RPMI8226 (cell line): ENCODE measurements around the gene NME7.
"Not testable (repeated sequence)": the region's sequence is repeated elsewhere in the genome, so short reads cannot be mapped to it uniquely, and the experiment has no call there.

Source experiments
- DNase-seq: peaks from one replicate; pipeline ENCODE4 v3.0.0-alpha.2; 2015

NME7 gene

DNA sequence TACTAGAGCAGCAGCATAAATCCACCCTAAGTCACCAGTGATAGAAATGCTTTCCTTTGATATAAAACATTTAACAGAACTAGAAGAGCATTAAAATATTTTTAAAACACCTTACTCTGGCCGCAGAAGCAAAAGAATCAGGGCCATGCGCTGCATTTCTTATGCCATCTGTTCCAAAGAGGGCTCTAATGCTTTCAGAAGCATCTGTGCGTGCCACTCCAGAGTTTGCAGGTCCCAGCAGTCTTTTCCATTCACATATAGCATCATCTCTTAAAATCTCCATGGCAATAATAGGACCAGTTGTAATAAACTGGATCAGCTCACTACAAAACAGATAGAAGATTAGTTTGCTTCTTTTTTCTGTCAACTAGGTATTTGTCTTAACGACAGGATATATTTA is 69.2 kb downstream of the NME7 start:
- no peak for DNase-seq

DNA sequence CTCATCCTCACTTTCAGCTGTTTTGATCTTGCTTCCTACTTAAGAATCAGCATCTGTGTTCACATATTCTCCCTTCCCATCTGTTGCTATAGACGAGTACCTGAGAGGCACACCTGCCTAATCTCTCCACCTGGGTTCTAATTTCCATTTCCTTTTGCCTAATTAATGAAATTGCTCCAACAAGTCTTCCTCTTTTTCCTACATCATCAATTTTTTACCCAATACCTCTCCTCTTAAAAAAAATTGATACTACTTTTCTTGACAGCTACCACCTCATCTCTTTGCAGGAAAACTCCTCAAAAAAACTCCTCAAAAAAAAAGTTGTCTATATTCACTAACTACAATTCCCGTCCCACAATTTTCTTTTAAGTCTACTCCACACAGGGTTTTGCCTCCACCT is 71.8 kb downstream of the NME7 start:
- DNase-seq, result no peak

DNA sequence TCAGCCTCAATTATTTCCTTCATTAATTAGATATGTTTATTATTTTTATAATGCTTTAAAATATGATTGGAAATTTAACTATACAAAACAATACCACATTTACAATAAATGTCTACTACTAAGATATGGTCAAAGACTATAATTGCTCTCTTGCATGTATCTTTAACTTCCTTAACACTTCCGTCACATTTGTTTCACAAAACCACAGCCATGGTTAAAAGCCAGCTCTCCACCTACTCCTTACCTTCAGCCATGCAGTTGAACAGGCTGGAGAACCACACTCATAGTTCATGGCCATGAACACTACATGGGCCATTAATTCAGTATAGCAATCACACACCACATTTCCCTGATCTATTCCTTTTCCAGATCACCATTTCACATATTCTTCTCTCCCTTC is 72.2 kb downstream of the NME7 start:
- DNase-seq, result no peak

DNA sequence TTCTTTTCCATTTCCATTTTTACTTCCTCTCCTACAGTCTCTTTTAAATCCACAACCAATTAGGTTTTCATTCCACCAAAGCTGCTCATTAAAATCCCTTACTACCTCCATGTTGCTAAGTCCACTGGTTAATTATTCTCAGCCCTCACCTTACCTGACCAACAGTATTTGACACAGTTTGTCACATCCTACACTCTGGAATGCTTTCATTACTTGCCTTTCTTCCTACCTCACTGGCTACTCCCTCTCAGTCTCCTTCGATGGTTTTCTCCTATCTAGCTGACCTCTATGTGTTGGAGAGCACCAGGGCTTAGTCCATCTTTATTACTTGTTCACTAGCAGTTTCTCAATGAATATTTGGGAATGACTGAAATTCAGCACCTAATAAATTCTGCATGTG is 78.6 kb downstream of the NME7 start:
- no peak for DNase-seq

DNA sequence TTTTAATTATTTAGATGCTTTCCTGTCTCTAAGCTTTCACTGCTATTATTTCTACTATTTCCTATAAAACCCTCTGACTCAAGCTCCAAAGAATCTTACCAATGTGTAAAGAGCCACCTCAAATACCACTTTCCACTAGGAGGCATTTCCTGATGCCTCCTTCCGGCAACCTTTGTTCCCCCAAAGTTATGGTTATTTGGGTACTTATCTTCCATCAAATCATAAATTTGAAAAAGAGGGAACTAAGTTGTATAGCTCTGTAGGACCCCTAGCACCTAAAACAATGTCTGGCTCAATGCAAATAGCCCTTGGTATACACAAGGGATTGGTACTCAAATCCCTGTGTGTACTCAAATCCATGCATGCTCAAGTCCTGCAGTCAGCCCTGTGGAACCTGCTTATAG is 79.6 kb downstream of the NME7 start:
- no peak for DNase-seq

DNA sequence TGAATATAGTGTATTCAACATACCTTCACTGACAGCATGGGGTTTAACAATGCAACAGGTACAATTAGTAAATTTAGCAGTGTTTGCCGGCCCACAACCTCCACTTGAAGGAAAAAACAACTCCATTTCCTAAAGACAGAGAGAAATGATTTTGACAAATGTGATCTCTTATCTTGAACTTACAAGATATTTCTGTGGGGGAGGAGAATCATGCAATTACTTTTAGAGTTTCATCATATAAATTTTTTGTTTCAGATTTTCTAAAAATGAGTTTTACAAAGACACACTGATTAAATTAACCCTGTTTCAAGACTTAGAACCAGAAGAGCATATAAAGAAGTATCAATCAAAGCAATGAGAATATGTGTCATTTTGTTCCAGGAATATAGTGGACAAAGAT is 80.3 kb downstream of the NME7 start:
- no peak for DNase-seq

DNA sequence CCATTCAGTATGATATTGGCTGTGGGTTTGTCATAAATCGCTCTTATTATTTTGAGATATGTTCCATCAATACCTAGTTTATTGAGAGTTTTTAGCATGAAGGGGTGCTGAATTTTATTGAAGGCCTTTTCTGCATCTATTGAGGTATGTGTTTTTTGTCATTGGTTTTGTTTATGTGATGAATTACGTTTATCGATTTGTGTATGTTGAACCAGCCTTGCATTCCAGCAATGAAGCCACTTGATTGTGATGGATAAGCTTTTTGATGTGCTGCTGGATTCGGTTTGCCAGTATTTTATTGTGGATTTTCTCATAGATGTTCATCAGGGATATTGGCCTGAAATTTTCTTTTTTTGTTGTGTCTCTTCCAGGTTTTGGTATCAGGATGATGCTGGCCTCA is 86.0 kb downstream of the NME7 start:
- DNase-seq, result not testable (repeated sequence)

DNA sequence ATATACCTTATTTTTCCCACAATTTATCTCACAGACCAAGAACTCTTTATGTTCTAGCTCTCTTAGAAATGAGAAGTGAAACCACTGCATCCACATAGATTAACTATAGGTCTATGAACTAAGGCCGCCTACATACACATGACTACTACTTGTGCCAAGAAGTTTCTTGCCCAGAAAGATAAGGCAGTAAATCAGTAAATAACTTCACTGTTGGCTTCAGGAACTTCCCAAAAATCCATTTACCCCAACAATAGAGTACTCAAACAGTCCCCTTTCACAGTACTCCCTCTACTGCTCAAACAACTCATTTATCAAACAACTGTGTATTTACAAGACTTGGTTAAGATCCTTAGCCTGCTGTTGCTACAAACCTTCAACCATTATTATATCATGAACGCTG is 96.5 kb downstream of the NME7 start:
- peak; percentile 60 for DNase-seq

DNA sequence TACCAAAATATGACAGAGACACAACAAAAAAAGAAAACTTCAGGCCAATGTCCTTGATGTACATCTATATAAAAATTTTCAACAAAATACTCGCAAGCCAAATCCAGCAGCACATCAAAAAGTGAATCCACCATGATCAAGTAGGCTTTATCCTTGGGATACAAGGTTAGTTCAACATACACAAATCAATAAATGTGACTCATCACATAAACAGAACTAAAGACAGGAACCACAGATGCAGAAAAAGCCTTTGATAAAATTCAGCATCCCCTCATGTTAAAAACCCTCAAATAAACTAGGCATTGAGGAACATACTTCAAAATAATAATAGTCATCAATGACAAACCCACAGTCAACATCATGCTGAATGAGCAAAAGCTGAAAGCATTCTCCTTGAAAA is 101.5 kb downstream of the NME7 start:
- DNase-seq, result no peak

DNA sequence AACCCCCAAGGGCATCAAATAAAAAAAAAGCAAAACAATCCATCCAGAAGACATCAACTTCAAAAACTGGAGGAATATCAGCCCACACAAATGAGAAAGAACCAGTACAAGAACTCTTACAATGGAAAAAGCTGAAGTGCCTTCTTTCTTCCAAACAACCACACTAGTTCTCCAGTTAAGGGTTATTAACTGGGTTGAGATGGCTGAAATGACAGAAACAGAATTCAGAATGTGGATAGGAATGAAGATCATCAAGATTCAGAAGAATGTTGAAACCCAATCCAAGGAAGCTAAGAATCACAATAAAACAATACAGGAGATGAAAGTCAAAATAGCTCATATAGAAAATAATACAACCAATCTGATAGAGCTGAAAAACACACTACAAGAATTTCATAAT is 104.5 kb downstream of the NME7 start:
- no peak for DNase-seq

DNA sequence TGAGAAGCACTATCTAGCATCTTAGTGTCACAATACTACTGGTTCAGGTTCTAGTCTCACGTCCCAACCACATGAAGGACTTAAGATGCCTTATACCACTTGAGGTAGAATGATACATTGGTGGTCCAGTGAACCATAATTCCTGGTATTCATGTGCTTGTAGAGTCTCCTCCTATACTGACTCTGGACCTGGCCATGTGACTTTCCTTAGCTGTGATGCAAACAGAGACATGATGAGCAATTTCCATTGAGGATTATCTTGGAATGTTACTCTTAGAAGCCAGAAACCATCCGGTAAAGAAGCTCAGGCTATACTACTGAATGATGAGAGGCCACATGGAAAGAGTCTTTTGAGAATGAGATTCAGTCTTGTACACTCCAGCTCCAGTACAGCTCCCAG is 105.7 kb downstream of the NME7 start:
- DNase-seq, result no peak

DNA sequence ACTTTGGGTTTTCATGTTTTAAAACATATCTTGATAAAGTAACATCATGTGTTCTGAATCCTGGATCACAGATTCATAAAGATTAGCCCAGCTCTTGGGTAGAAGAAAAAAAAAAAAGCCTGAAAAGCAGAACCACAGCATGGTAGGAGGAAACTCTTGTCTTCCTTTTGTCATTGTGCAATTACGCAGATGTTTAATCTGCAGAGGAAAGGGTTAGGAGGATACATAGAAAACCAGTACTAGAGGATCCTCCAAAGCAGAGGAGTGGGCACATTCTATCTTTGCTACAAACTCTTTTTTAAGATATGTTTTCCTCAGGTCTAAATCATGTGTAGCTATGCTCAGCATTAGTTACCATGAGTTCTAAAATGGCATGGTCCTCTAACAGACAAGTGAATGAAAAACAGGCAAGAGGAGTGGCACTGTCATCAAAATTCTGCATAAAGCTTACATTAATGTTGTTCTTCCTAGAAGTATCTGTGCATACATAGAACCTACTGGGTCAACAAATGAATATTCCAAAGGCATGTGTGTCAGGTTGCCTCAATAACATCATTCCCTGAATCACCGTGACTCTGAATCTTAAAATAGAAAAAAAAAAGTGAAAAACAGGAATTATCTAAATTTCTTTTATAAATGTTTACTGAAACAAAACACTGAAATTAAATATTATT is 107.0 kb downstream of the NME7 start:
- DNase-seq, result no peak

DNA sequence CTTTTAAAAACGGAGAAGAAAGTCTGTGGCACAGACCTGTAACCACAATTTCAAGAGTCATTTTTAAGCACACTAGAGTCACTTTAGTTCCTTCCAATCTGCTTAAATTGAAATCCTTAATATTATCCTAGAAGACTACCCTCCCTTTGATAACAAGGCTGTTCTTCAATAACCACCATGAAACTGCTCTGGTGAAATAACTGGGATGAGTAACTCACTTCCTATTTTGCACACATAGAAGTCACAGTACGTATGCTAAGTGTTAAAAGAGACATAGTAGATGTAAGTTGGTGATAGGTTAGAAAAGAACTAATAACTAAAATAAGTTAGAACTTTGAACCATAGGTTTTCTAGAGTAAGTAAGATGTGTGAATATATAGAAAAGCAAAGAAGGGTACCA is 107.8 kb downstream of the NME7 start:
- DNase-seq, result no peak

DNA sequence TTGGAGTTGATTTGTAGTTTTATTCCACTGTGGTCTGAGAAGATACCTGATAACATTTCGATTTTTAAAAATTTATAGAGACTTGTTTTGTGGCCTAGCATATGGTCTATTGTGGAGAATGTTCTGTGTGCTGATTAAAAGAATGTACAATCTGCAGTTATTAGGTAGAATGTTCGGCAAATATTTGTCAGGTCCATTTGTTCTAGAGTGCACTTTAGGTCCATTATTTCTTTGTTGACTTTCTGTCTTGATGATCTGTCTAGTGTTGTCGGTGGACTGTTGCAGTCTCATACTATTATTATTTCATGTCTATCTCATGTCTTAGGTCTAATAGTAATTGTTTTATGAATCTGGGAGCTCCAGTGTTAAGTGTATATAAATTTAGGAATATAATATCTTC is 116.8 kb downstream of the NME7 start:
- DNase-seq, result no peak

DNA sequence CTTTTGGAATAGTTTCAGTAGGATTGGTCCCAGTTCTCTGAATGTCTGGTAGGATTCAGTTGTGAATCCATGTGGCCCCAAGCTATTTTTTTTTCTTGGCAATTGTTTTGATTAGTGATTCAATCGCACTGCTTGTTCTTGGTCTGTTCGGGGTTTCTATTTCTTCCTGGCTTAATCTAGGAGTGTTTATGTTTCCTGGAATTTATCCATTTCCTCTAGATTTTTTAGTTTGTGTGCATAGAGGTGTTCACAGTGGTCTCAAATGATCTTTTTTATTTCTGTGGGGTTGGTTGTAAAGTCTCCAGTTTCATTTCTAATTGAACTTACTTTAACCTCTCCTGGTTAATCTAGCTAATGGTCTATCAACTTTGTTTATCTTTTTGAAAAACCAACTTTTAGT is 117.6 kb downstream of the NME7 start:
- no peak for DNase-seq

DNA sequence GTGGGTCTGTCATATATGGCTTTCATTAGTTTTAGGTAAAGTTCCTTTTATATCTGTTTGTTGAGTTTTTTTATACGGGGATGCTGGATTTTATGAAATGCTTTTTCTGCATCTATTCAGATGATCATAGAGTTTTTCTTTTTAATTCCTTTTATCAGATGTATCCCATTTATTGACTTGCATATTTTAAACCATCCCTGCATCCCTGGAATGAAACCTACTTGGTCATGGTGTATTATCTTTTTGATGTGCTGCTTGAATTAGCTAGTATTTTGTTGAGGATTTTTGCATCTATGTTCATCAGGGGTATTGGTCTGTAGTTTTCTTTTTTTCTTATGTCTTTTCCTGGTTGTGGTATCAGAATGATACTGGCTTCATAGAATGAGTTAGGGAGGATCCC is 118.0 kb downstream of the NME7 start:
- no peak for DNase-seq

DNA sequence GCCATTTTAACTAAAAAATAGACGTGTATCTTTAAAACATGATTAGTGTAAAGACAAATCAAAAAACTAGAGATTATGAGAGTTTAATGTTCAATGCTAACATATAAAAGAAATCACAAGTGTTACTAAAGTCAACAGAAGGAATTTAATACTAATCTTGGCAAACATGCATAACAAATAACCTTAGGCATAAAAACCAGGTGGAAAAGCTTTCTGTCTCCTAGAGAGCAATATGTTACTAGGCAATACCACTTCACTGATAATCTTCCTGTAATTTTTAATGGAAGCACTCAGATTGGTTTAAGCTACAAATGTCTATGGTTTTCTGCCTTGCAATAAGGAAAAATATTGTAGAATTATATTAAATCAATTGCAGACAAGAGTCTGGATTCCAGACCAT is 121.9 kb downstream of the NME7 start:
- no peak for DNase-seq

DNA sequence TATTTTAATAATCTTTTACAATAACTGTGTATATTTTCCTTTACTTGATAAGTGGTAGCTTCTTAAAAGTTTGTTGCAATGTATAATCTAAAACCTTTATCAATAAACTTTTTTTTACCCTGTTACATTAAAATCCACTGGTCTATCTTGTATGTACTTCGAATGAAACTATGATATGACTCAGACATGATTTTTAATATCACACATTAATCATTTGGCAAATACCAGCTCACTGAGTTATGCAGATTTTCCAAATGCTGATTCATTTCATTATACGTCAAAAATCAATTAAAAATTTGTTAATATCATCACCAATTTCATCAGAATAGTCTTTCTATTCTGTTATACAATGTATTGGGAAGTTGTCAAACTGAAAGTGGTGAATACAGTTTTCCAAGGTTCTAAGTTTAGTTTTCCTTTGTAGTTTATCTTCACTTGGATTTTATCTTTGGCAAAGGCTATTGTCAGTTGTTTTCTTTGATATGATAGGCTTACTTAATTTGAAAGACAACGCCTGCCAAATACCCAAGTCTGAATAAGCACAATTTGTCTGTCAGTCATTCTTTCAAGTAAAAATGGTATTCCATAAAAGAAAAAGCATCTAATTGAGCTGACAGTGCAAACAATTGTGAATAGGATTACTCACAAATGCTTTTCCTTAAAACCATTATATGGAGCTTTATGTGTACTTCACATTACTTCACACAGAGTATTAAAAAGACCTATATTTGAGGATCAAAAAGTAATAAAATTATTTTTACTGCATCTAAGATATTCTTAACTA is 127.0 kb downstream of the NME7 start:
- DNase-seq, result no peak

DNA sequence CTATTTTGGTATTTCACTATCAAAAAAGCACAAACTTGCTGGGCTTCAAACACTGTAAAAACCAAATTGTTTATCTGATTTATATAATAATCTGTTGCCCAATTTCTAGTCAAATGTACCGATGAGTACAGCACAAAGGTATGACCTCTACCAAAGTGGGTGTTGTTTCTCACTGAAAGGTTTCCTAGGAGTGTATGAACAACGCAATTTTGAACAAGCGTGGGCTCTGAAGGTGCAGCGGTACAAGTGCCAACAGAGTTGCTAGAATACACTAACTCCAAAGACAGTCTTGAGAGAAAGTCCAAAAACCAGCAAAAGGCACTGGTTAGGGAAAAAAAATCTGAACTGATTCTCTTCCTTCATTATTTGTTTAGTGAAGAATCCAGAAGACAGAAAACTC is 130.7 kb downstream of the NME7 start:
- DNase-seq, result no peak

DNA sequence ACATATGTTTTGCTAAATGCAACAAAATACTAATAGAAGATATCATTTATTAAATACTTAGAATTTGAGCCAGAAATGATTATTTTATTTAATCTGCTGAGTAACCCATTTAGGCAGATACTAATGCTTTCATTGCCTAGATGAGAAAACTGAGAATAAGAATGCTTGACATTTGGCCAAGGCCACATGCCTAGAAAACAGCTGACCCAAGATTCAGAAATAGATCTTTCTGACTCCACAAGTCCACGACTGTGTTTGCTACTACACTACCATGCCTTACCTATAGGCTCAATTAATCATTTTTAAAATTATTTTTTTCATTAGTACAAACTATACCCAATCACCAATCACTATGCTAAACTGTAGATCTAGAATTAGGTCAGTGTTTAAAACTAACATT is 131.5 kb downstream of the NME7 start:
- peak; percentile 35 for DNase-seq

DNA sequence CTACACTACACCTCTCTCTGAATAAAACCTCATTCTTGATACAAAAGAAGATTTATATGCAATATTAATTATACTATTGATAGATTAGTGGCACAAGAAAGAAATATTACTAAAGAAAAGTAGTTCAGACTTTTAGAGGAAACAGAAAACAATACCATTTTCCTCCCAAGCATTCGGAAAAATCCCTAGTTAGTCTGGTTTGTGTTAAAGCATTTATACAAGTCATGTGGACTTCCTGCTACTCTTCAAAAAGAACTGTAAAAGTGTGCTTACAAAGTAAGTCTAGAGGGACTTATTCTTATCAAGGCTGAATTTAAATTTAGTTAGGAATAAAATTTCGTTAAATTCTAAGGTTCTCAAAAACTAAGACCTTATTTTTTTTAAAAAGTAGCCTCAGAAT is 132.0 kb downstream of the NME7 start:
- no peak for DNase-seq

DNA sequence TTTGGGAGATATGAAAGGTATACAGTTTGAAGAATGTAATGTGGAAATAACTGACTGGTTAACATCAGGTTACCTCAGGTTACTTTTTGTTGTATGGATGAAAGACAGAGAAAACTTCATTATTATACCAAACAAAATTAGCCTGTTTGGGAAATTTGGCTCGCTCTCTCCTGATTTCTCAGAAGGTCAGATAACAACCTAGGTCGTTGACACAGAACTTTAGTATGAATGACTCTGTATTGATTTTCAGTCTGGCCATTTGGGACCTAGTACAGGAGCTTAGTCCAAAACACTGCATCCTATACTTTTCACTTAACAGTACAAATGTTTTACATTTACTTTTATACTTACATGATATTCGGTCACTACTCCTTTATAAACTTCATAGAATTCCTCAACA is 132.8 kb downstream of the NME7 start:
- DNase-seq, result no peak

DNA sequence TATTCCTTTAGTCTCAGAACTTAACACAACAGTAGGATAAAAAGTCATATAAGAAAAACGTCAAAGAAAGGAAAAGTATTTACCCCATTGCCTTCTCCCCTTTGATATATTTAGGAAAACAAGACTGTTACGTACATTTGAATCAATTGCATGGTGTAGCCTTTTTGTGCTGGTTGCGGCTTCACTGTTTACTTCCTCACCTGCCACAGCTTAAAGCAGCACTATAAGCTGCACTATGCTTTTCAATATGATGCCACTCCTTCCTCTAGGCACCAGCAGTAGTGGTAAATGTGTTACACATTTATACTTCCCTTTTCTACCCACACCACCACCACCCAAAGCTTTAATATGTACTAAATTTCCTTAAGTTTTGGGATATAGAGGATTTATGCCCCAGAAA is 150.0 kb downstream of the NME7 start:
- DNase-seq, result no peak

DNA sequence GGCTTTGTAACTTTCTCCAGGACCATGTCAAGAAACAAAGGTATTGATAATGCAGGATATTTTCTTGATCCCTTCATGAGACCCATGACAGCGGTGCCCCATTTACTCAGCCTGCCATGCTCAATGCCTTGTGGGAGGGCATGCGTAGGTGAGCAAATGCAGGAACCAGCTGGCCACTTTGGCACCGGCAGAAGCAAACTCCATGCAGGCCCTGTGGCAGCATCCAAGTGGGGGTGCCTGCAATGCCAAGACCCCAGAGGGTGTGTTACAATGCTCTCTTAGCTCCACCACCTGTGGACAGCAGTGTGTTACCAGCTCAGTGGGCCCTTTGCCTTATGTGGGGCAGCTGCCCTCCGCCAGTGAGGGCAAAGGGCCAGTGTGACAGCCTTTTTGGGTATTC is 153.0 kb downstream of the NME7 start:
- no peak for DNase-seq

DNA sequence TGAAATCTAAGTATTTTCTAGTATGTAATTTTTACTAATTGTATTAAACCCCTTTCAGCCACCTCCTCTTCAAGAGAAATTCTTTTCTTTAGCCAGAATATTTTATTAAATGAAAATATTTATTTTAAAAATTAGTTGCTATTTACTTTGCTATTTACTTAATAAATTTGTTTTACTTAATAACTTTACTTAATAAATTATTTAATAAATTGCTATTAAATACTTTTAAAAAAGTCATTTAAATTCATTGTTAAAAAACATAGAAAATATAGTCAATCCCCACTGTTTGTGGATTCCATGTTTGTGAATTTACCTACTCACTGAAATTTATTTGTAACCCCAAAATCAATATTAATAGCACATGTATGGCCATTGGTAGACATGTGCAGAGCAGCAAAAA is 155.5 kb downstream of the NME7 start:
- DNase-seq, result no peak
